OCI-LY3 (cell line): ENCODE data around the gene EEF2KMT.

ENCODE experiments used
- EZH2phosphoT487 ChIP-seq: fragments of 200-600 bp; shearing (Covaris generic); IDR thresholded peaks from 2 replicates; pipeline ENCODE4 v1.6.1; 2018; ENCODE audit warnings: antibody characterized with exemption, mixed run types, low read depth
- TF ChIP-seq, protein P1 (sequence below): fragments of 200-600, 300-600 bp; sonication (generic); IDR thresholded peaks from 2 replicates; pipeline ENCODE4 v1.5.1; 2014; ENCODE audit warnings: antibody characterized with exemption, low read length, low read depth

DNA sequence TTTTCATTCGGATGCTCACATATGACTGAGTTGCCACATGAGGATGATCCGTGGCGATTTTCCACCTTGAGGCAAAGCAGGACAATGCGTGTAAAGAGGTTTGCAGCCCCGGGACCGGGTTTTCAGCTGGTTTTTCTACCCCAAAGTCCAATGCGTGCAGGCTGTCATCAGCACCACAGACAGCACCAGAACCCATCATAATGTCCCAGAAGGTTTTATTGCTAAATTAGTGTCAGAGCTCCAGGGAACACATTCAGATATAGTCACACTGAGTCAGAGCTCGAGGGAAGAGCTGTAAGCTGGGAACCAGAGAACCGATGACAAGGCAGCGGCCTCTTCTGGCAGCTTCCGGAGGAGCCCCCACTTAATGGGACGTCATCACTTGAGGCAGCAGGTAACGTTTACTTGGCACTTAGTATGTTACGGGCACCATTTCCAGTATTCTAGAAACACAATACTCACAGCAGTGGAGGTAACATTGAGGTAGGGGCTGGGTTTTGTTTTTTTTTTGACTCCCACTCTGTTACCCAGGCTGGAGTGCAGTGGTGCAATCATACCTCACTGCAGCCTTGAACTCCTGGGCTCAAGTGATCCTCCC, 54.9 kb downstream of the EEF2KMT start:
- TF ChIP-seq, protein P1, sequence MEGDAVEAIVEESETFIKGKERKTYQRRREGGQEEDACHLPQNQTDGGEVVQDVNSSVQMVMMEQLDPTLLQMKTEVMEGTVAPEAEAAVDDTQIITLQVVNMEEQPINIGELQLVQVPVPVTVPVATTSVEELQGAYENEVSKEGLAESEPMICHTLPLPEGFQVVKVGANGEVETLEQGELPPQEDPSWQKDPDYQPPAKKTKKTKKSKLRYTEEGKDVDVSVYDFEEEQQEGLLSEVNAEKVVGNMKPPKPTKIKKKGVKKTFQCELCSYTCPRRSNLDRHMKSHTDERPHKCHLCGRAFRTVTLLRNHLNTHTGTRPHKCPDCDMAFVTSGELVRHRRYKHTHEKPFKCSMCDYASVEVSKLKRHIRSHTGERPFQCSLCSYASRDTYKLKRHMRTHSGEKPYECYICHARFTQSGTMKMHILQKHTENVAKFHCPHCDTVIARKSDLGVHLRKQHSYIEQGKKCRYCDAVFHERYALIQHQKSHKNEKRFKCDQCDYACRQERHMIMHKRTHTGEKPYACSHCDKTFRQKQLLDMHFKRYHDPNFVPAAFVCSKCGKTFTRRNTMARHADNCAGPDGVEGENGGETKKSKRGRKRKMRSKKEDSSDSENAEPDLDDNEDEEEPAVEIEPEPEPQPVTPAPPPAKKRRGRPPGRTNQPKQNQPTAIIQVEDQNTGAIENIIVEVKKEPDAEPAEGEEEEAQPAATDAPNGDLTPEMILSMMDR = no peak
- TF ChIP-seq EZH2phosphoT487 = no peak
